Ishikawa (cell line): ENCODE data around the gene DEFB119.

ENCODE experiments used
- CEBPB ChIP-seq: IDR thresholded peaks from 2 replicates; pipeline ENCODE4 v1.6.1; 2012
- CREB1 ChIP-seq: IDR thresholded peaks from 2 replicates; pipeline ENCODE4 v1.6.1; 2012; ENCODE audit warnings: low read depth
- EGR1 ChIP-seq: IDR thresholded peaks from 2 replicates; pipeline ENCODE4 v1.6.1; 2012
- EP300 ChIP-seq: IDR thresholded peaks from 2 replicates; pipeline ENCODE4 v1.6.1; 2012; ENCODE audit warnings: borderline replicate concordance
- FOXM1 ChIP-seq: IDR thresholded peaks from 2 replicates; pipeline ENCODE4 v1.6.1; 2012; ENCODE audit warnings: low read depth, borderline replicate concordance
- MAX ChIP-seq: IDR thresholded peaks from 2 replicates; pipeline ENCODE4 v1.6.1; 2012
- NFIC ChIP-seq: IDR thresholded peaks from 2 replicates; pipeline ENCODE4 v1.6.1; 2012
- RAD21 ChIP-seq: IDR thresholded peaks from 2 replicates; pipeline ENCODE4 v1.6.1; 2012; ENCODE audit warnings: low read depth
- TAF1 ChIP-seq: IDR thresholded peaks from 2 replicates; pipeline ENCODE4 v1.6.1; 2012; ENCODE audit warnings: low read depth, mild to moderate bottlenecking
- TCF12 ChIP-seq: IDR thresholded peaks from 2 replicates; pipeline ENCODE4 v1.6.1; 2012; ENCODE audit warnings: low read depth
- TEAD4 ChIP-seq: IDR thresholded peaks from 2 replicates; pipeline ENCODE4 v1.6.1; 2012
- YY1 ChIP-seq: IDR thresholded peaks from 2 replicates; pipeline ENCODE4 v1.6.1; 2012; ENCODE audit warnings: low read depth
- ZBTB7A ChIP-seq: IDR thresholded peaks from 2 replicates; pipeline ENCODE4 v1.6.1; 2012; ENCODE audit warnings: low read depth
- TF ChIP-seq, protein P1 (sequence below): IDR thresholded peaks from 2 replicates; pipeline ENCODE4 v1.6.1; 2012; ENCODE audit warnings: low read depth, mild to moderate bottlenecking
- TF ChIP-seq, protein P2 (sequence below): IDR thresholded peaks from 2 replicates; pipeline ENCODE4 v1.6.1; 2012

DEFB119 gene

GRCh38 chr20:31394900-31395299 lies 4.5 kb upstream of the DEFB119 start:
- TF ChIP-seq CREB1 (no peak), ZBTB7A (no peak), EGR1 (no peak), CEBPB (no peak), TEAD4 (no peak), RAD21 (no peak), NFIC (no peak), MAX (no peak), TCF12 (no peak), EP300 (no peak), FOXM1 (no peak), TAF1 (no peak), YY1 (no peak)
- TF ChIP-seq, protein P1, sequence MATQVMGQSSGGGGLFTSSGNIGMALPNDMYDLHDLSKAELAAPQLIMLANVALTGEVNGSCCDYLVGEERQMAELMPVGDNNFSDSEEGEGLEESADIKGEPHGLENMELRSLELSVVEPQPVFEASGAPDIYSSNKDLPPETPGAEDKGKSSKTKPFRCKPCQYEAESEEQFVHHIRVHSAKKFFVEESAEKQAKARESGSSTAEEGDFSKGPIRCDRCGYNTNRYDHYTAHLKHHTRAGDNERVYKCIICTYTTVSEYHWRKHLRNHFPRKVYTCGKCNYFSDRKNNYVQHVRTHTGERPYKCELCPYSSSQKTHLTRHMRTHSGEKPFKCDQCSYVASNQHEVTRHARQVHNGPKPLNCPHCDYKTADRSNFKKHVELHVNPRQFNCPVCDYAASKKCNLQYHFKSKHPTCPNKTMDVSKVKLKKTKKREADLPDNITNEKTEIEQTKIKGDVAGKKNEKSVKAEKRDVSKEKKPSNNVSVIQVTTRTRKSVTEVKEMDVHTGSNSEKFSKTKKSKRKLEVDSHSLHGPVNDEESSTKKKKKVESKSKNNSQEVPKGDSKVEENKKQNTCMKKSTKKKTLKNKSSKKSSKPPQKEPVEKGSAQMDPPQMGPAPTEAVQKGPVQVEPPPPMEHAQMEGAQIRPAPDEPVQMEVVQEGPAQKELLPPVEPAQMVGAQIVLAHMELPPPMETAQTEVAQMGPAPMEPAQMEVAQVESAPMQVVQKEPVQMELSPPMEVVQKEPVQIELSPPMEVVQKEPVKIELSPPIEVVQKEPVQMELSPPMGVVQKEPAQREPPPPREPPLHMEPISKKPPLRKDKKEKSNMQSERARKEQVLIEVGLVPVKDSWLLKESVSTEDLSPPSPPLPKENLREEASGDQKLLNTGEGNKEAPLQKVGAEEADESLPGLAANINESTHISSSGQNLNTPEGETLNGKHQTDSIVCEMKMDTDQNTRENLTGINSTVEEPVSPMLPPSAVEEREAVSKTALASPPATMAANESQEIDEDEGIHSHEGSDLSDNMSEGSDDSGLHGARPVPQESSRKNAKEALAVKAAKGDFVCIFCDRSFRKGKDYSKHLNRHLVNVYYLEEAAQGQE = no peak
- TF ChIP-seq, protein P2, sequence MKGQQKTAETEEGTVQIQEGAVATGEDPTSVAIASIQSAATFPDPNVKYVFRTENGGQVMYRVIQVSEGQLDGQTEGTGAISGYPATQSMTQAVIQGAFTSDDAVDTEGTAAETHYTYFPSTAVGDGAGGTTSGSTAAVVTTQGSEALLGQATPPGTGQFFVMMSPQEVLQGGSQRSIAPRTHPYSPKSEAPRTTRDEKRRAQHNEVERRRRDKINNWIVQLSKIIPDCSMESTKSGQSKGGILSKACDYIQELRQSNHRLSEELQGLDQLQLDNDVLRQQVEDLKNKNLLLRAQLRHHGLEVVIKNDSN = no peak

DNA sequence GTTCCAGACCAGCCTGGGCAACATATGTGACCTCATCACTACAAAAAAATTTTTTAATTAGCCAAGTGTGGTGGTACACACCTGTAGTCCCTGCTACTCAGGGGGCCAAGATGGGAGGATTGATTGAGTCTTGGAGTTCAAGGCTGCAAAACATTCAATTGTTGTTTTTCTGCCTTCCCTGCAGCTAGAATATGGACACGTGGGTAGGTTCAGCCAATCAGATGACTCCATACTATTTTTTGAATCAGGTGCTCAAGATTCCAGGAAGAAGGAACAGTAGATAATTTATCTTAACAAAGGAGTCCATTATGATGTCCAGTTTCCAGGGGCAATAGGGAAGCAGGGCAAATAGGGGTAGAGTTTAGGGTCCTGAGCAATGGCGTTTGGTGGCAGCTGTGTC lies 2.4 kb upstream of the DEFB119 start:
- no peak for TF ChIP-seq TAF1
- TF ChIP-seq, protein P2 = peak; percentile 69

- TF ChIP-seq EGR1 = no peak
- no peak for TF ChIP-seq YY1
- TF ChIP-seq, protein P1 = no peak
Measured at GRCh38 chr20:31374346-31374745, 16.0 kb downstream of the DEFB119 start.

DNA sequence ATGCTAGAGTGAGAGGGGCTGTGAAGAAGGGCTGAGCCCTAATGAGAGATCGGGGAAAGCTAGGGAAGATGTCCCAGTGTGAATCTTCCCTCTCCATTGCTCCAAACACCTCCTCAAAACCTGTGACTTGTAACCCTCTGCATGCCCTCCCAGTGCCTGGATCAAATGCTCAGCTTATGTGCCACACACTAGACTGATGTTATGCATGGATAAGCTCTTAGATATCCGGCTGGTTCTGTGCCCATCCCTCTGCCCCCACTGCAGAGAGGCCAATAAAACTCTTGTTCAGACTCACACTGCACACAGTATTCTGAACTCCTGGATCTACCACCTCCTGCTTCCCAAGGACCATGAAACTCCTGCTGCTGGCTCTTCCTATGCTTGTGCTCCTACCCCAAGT lies 22.1 kb downstream of the DEFB119 start, which contains the start of gene DEFB118:
DEFB118 (plus strand) TSS at position 301 of the 400 bp plus-strand sequence; CDS start at position 351, 50 bp downstream.
- TF ChIP-seq YY1 = no peak
- TF ChIP-seq CREB1 = no peak
- no peak for TF ChIP-seq EGR1
- TF ChIP-seq MAX = no peak
- TF ChIP-seq RAD21 = no peak
- TF ChIP-seq TEAD4 = no peak
- TF ChIP-seq, protein P1 = no peak
- TF ChIP-seq, protein P2 = no peak

GRCh38 chr20:31363295-31363694 lies 27.1 kb downstream of the DEFB119 start:
- TF ChIP-seq YY1 = no peak
- TF ChIP-seq NFIC = no peak
- TF ChIP-seq RAD21 = no peak
- no peak for TF ChIP-seq CREB1
- no peak for TF ChIP-seq TEAD4
- no peak for TF ChIP-seq MAX
- TF ChIP-seq CEBPB = no peak
- no peak for TF ChIP-seq FOXM1
- TF ChIP-seq, protein P2 = no peak
- TF ChIP-seq EGR1 = no peak
- TF ChIP-seq, protein P1 = no peak
- TF ChIP-seq ZBTB7A = no peak
- no peak for TF ChIP-seq TCF12
- no peak for TF ChIP-seq EP300
- TF ChIP-seq TAF1 = no peak
